Measurements from ENCODE around the gene JAKMIP1. TPM values are rescaled to one million over a fixed set of nuclear protein-coding genes. Genes with fewer than 3 reads are reported as not detected.

JAKMIP1 gene
- total RNA-seq, 1 donor from 2014 or later, result 0.64 TPM

GRCh38 chr4:6065166-6065565 is 135.2 kb downstream of the JAKMIP1 start:
- H3K36me3 ChIP-seq, result no peaks in the 10 kb centered on the region
- TF ChIP-seq, protein P1, sequence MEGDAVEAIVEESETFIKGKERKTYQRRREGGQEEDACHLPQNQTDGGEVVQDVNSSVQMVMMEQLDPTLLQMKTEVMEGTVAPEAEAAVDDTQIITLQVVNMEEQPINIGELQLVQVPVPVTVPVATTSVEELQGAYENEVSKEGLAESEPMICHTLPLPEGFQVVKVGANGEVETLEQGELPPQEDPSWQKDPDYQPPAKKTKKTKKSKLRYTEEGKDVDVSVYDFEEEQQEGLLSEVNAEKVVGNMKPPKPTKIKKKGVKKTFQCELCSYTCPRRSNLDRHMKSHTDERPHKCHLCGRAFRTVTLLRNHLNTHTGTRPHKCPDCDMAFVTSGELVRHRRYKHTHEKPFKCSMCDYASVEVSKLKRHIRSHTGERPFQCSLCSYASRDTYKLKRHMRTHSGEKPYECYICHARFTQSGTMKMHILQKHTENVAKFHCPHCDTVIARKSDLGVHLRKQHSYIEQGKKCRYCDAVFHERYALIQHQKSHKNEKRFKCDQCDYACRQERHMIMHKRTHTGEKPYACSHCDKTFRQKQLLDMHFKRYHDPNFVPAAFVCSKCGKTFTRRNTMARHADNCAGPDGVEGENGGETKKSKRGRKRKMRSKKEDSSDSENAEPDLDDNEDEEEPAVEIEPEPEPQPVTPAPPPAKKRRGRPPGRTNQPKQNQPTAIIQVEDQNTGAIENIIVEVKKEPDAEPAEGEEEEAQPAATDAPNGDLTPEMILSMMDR (IDR thresholded peaks at IDR 0.05), result no peak
- intact Hi-C loops (cut with DNase I), result no loop called here
- ATAC-seq (no peak), DNase-seq (peak; percentile 44)
- H3K27me3 ChIP-seq, result peaks cover 4% of the 10 kb centered on the region
- no peaks in the 10 kb centered on the region for H3K9me3 ChIP-seq
- no peak overlapping the region for H3K27ac ChIP-seq
- no peaks in the 10 kb centered on the region for H3K4me1 ChIP-seq
- H3K4me3 ChIP-seq, result no peak overlapping the region

GRCh38 chr4:6064383-6064782 is 136.0 kb downstream of the JAKMIP1 start:
- intact Hi-C loops (cut with DNase I), result no loop called here
- H3K9me3 ChIP-seq, result peaks cover under 1% of the 10 kb centered on the region
- ATAC-seq (no peak), DNase-seq (no peak)
- no peaks in the 10 kb centered on the region for H3K36me3 ChIP-seq
- H3K27me3 ChIP-seq, result peaks cover 4% of the 10 kb centered on the region
- H3K4me1 ChIP-seq, result no peaks in the 10 kb centered on the region
- no peak overlapping the region for H3K4me3 ChIP-seq
- H3K27ac ChIP-seq, result no peak overlapping the region
- TF ChIP-seq, protein P1 (IDR thresholded peaks at IDR 0.05), result no peak

GRCh38 chr4:6063684-6064083 is 136.7 kb downstream of the JAKMIP1 start:
- intact Hi-C loops (cut with DNase I), result no loop called here
- Histone ChIP-seq H3K9me3 (peaks cover 7% of the 10 kb centered on the region), H3K36me3 (no peaks in the 10 kb centered on the region), H3K4me3 (no peak overlapping the region), H3K27ac (no peak overlapping the region), H3K4me1 (no peaks in the 10 kb centered on the region), H3K27me3 (peaks cover 4% of the 10 kb centered on the region)
- DNase-seq (peak; percentile 58), ATAC-seq (no peak)
- TF ChIP-seq, protein P1 (IDR thresholded peaks at IDR 0.05), result no peak

GRCh38 chr4:6062133-6062532 is 138.2 kb downstream of the JAKMIP1 start:
- Histone ChIP-seq H3K27ac (no peak overlapping the region), H3K27me3 (no peaks in the 10 kb centered on the region), H3K9me3 (peaks cover 19% of the 10 kb centered on the region), H3K4me1 (no peaks in the 10 kb centered on the region), H3K4me3 (no peak overlapping the region), H3K36me3 (no peaks in the 10 kb centered on the region)
- ATAC-seq, result no peak
- no peak for DNase-seq
- TF ChIP-seq, protein P1 (IDR thresholded peaks at IDR 0.05), result no peak
- intact Hi-C loops (cut with DNase I), result no loop called here

- TF ChIP-seq, protein P1 (IDR thresholded peaks at IDR 0.05), result no peak
- DNase-seq (no peak), ATAC-seq (no peak)
- Histone ChIP-seq H3K4me1 (no peaks in the 10 kb centered on the region), H3K27me3 (no peaks in the 10 kb centered on the region), H3K9me3 (peaks cover 19% of the 10 kb centered on the region), H3K36me3 (no peaks in the 10 kb centered on the region), H3K4me3 (no peak overlapping the region), H3K27ac (no peak overlapping the region)
- intact Hi-C loops (cut with DNase I), result no loop called here
These were observed 141.0 kb downstream of the JAKMIP1 start for GRCh38 chr4:6059375-6059805.
